A549 treated with CpdA at 1 μM for 4 hours (cell line): ENCODE data around the gene GREB1. TPM values are rescaled to one million over a fixed set of nuclear protein-coding genes. Genes with fewer than 3 reads are reported as not detected.

Experiments used
- total RNA-seq: library from RNA; stranded (reverse); fragments of 200-300 nt; extraction: Qiagen RNA extraction; gene quantifications from 5 replicates; pipeline ENCODE4 v1.2.3, GENCODE V29; 2022; ENCODE audit warnings: low read depth

Gene GREB1
- total RNA-seq, result 2.4 to 3.1 TPM (median 2.6 TPM) in 5 replicates

GRCh38 chr2:11533278-11534070, at the start of gene GREB1:
Gene GREB1 (plus strand): TSS chr2:11534045. CDS start chr2:11556615, 22,570 bp downstream.

GRCh38 chr2:11669454-11670291, 135.8 kb downstream of the GREB1 start, which contains the start of gene NTSR2:
Gene NTSR2 (minus strand): TSS chr2:11670195. CDS start chr2:11670129, 66 bp downstream.

Other genes with a start within 250 kb of the GREB1 start
- 23.5 to 37.5 TPM (median 26.5 TPM) in 5 replicates for gene ROCK2, start 189.4 kb upstream of the GREB1 start, total RNA-seq
- gene E2F6, start 67.9 kb upstream of the GREB1 start, total RNA-seq, result 27.9 to 32.0 TPM (median 29.0 TPM) in 5 replicates
- 0.05 TPM in 1 of 5 replicates, not detected in the others for gene NTSR2, start 136.2 kb downstream of the GREB1 start, total RNA-seq
- gene LPIN1, start 212.6 kb downstream of the GREB1 start, total RNA-seq, result 12.3 to 14.2 TPM (median 13.4 TPM) in 5 replicates